ENCODE measurements around the gene ZBTB7C.

ZBTB7C gene

GRCh38 chr18:48154828-48155227 lies 254.4 kb downstream of the ZBTB7C start:
- FAIRE-seq = no peak

GRCh38 chr18:48153613-48154481 lies 255.3 kb downstream of the ZBTB7C start:
- FAIRE-seq (no peak), DNase-seq (ENCODE audit: insufficient read length, low spot score) (peak; percentile 37)

More at GRCh38 chr18:48154828-48155227, 254.4 kb downstream of the ZBTB7C start:
- DNase-seq (ENCODE audit: insufficient read length, low spot score) = no peak

GRCh38 chr18:48152549-48152948 lies 256.6 kb downstream of the ZBTB7C start:
- FAIRE-seq (no peak), DNase-seq (ENCODE audit: insufficient read length, low spot score) (no peak)

- DNase-seq (ENCODE audit: insufficient read length, low spot score) = no peak
- FAIRE-seq = no peak
These were observed 257.6 kb downstream of the ZBTB7C start for GRCh38 chr18:48151421-48152065.

GRCh38 chr18:48149020-48149685 lies 260.0 kb downstream of the ZBTB7C start:
- DNase-seq (ENCODE audit: insufficient read length, low spot score) (no peak), FAIRE-seq (no peak)

GRCh38 chr18:48142994-48143393 lies 266.2 kb downstream of the ZBTB7C start:
- FAIRE-seq (no peak), DNase-seq (ENCODE audit: insufficient read length, low spot score) (no peak)

DNA sequence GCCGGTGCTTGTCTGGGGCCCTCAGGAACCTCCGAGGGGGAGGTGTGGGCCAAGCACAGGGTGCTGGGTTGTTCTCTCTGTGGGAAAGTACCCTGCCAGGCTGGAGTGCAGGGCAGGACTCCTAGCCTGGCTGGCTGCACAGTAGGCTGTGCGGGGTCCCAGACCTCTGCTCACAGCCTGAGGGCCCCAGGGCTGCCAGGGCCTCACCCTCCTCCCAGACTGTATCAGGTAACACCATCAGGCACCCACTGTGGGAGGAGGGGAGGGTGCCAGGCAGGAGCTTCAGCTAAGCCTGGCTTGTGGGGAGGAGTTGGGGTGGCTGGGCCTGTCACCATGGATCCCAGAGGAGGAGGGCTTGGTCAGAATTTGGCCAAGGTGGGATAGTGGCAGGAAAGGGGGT lies 266.8 kb downstream of the ZBTB7C start:
- FAIRE-seq (no peak), DNase-seq (ENCODE audit: insufficient read length, low spot score) (no peak)

GRCh38 chr18:48140731-48141130 lies 268.5 kb downstream of the ZBTB7C start:
- no peak for DNase-seq (ENCODE audit: insufficient read length, low spot score)
- FAIRE-seq = no peak

GRCh38 chr18:48139431-48140347 lies 269.5 kb downstream of the ZBTB7C start:
- DNase-seq (ENCODE audit: insufficient read length, low spot score) (no peak), FAIRE-seq (no peak)

- FAIRE-seq (no peak), DNase-seq (ENCODE audit: insufficient read length, low spot score) (no peak)
These were observed 270.3 kb downstream of the ZBTB7C start for GRCh38 chr18:48138660-48139430.

DNA sequence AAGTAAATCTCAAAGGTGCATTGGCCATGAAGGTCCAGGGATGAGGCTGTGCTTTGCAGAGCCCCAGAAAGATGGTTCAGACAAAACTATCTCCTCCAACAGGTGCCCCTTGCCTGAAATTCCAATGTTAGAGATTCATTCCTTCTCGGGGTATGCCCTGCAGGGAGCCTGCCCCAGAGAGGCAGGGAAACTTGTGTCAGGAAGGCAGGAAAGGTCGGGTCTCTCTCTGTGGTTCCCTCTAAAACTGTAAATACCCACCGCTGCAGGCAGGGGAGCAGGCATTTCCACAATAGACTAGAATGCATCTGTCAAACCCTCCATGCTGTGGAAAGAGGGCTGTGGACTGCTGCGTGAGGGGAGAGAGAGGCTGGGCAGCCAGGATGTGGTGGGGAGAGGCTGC lies 271.0 kb downstream of the ZBTB7C start:
- FAIRE-seq = no peak
- no peak for DNase-seq (ENCODE audit: insufficient read length, low spot score)

GRCh38 chr18:48137374-48138081 lies 271.7 kb downstream of the ZBTB7C start:
- no peak for DNase-seq (ENCODE audit: insufficient read length, low spot score)
- FAIRE-seq = no peak

- no peak for FAIRE-seq
- no peak for DNase-seq (ENCODE audit: insufficient read length, low spot score)
These were observed 272.3 kb downstream of the ZBTB7C start for GRCh38 chr18:48136827-48137373.

DNA sequence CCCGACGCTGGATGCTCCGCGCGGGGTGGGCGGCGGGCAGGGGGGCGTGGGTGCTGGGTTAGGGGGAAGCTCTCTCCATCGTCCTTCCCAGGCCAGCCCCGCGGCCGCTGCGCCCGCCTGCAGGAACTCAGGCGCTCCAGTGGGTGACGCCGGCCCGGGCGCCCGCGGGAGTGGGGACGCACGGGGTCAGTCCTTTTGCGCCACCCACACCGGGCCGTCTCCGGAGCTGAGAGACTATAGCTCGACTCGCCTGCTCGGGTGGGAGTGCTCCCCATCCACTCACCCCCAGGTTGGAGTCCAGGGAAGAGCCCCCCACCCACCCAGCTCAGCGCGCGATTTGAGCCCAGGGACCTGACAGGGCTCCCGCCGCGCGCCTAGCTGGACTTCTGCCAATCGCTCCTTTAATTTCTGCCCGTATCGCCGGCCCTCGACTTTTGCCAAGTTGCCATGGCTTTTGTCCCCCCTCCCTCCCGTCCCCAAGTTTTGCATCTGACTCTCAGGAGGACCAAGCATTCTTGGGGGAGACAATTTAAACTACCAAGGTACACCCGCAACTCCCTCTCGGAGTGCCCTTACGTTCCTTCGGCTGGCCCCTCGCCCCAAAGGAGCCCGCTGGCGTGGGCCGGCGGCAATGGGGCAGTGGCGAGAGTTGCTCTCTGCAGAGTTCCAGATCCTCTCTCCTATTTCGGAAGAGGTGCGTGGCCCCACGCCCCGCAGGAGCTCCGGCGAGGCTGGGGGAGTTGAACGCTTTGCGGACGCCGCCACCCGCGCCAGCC lies 272.9 kb downstream of the ZBTB7C start:
- FAIRE-seq = no peak
- no peak for DNase-seq (ENCODE audit: insufficient read length, low spot score)

GRCh38 chr18:48135436-48135966 lies 273.7 kb downstream of the ZBTB7C start:
- DNase-seq (ENCODE audit: insufficient read length, low spot score) = no peak
- no peak for FAIRE-seq

GRCh38 chr18:48134609-48135008 lies 274.6 kb downstream of the ZBTB7C start:
- FAIRE-seq (no peak), DNase-seq (ENCODE audit: insufficient read length, low spot score) (no peak)

- FAIRE-seq = no peak
These were observed 275.4 kb downstream of the ZBTB7C start for GRCh38 chr18:48133671-48134251.

More at GRCh38 chr18:48133671-48134251, 275.4 kb downstream of the ZBTB7C start:
- no peak for DNase-seq (ENCODE audit: insufficient read length, low spot score)
